Measurements from ENCODE around the gene SSPN. TPM values are rescaled to one million over a fixed set of nuclear protein-coding genes. Genes with fewer than 3 reads are reported as not detected.

Gene SSPN
- total RNA-seq, 1 experiment from 2014 or later: 0.31 TPM

DNA sequence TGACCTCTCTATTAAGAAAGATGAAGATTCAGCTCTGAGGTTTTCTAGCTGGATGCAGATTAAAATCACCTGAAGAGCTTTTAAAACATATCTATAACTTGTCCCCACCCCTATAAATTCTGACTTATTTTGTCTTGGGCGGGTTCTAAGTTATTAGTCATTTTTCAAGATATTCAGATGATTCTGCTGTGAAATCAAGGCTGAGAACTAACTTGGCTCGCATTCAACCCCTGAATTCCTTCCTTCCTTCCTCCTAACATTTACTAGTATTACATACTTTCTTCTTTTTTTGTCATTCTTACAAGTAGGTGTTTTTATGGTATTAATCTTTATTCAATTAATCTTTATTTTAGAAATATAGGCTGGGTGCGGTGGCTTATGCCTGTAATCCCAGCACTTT lies 55.4 kb downstream of the SSPN start:
- Histone ChIP-seq H3K27me3 (ENCODE audit: control insufficient read depth, insufficient read depth, low read length) (no peaks in the 10 kb centered on the region), H3K4me3 (ENCODE audit: insufficient read depth, low read depth, low read length) (no peak overlapping the region), H3K36me3 (replicated peaks; ENCODE audit: control insufficient read depth, insufficient read depth, low read length) (no peaks in the 10 kb centered on the region; the same call in 1 of the 2 replicates)
- no peak for DNase-seq

DNA sequence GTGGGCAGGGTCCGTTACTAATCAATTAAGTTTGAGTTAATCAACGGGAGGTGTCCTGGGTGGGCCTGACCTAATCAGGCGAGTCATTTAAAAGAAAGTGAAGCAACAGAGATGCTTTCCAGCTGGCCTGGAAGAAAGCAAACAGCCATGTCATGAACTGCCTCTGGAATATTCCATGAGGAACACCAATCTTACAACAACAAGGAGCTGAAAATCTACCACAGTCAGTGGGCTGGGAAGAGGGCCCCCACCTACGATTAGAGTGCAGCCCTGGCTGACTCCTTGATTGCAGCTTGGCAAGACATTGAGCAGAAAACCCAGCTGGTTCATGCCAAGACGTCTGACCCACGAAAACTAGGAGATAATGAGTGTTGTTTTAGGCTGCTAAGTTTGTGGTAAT lies 56.2 kb downstream of the SSPN start:
- no peaks in the 10 kb centered on the region; the same call in 1 of the 2 replicates for H3K36me3 ChIP-seq (replicated peaks; ENCODE audit: control insufficient read depth, insufficient read depth, low read length)
- DNase-seq: no peak
- H3K27me3 ChIP-seq (ENCODE audit: control insufficient read depth, insufficient read depth, low read length): no peaks in the 10 kb centered on the region
- no peak overlapping the region for H3K4me3 ChIP-seq (ENCODE audit: insufficient read depth, low read depth, low read length)

DNA sequence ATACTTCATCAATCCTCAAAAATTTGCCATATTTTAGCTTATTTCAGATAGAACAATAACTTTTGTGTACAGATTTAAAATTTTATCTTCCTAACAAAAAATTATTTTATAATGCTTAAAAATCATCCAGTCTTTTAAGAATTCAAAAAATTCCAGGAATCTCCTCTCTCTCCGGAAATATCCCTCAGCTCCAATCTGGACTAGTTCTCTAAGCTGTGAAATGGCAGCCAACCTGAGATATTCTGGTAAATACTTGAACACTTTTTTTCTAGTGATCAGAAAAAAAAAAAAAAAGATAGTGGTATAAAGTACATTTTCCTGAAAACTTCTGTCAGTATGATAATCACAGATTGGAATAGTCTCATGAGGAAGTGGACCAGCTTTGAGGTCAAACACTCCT lies 57.6 kb downstream of the SSPN start:
- Histone ChIP-seq H3K4me3 (ENCODE audit: insufficient read depth, low read depth, low read length) (no peak overlapping the region), H3K27me3 (ENCODE audit: control insufficient read depth, insufficient read depth, low read length) (no peaks in the 10 kb centered on the region), H3K36me3 (replicated peaks; ENCODE audit: control insufficient read depth, insufficient read depth, low read length) (no peaks in the 10 kb centered on the region; the same call in 1 of the 2 replicates)
- DNase-seq: no peak

DNA sequence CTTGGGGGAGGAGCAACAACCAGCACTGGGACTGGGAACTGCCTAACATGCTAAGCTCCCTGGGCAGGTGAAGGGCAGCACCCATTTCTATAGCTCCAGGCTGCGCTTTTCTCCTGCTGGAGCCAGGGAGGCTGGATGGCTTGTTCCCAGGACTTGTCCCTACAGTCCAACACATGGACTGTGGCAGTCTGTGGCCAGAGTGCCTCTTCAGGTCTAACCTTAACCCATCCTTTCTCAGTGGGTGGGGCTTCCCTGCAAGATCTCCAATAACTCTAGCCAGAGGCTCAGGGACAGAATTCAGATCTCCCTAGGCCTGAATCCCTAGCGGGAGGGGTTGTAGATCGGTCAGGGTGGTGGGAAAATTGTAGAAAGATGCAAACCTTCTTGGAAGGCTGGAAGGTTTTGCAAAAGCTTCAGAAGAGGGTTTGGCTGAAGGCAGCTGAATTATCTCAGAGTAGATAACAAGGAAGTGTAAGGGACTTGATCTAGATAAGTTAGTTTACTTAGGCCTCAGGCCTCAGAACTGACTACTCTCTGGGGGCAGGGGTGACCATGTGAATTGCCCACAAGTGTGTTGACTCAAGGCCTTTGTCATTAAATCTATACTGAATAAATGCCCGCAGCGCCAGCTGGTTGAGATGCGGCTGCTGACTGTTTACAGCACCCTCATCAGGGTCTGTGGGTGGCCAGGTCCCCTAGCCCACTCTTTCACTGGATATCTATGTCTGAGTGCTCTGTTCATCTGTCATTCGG lies 60.7 kb downstream of the SSPN start:
- no peak overlapping the region for H3K4me3 ChIP-seq (ENCODE audit: insufficient read depth, low read depth, low read length)
- no peaks in the 10 kb centered on the region for H3K27me3 ChIP-seq (ENCODE audit: control insufficient read depth, insufficient read depth, low read length)
- DNase-seq: no peak
- H3K36me3 ChIP-seq (replicated peaks; ENCODE audit: control insufficient read depth, insufficient read depth, low read length): no peaks in the 10 kb centered on the region; the same call in 1 of the 2 replicates

DNA sequence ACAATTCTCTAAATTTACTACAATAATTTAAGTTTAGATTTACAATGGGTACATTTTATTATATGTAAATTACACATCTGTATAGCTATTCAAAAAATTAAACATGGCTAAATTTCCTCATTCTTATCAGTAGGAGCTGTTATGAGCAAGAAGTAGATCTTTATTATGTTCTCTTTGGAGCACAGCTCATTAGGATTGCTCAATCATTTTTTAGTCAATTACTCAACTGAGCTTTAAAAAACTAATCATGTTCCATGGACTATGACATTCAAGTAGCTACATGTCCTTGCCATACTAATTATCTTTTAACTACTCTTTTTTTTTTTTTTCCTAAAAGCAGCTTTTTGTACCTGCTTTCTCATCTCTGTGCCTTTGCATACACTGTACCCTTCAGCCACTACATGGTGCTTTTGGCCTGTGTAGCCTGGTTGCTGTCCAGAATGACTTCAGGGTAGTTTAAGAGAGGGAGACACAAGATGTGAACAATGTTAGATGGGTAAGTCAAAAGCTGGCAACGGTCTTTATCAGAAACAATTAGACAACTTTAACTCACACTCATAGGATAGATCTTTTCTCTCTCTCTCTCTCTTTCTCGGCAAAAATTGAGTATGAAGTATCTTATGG lies 69.0 kb downstream of the SSPN start:
- Histone ChIP-seq H3K27me3 (ENCODE audit: control insufficient read depth, insufficient read depth, low read length) (no peaks in the 10 kb centered on the region), H3K4me3 (ENCODE audit: insufficient read depth, low read depth, low read length) (no peak overlapping the region), H3K36me3 (replicated peaks; ENCODE audit: control insufficient read depth, insufficient read depth, low read length) (no peaks in the 10 kb centered on the region)
- no peak for DNase-seq

DNA sequence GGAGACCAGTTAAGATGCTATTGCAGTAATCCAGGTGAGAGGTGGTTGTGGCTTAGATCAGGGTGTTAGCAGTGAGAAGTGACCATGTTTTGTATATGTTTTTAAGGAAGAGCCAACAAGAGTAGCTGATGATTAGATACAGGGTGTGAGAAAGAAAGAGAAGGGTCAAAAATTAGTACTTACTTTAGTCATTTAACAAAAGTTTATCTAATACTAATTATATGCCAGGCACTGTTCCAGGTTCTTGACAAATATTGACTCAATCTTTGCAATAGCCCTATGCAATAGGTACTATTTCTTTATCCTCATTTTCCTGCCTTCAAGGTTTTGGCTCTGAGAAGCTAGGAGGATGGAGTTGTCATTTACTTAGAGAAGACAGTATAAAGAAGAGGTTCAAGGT lies 70.2 kb downstream of the SSPN start:
- DNase-seq: no peak
- H3K4me3 ChIP-seq (ENCODE audit: insufficient read depth, low read depth, low read length): no peak overlapping the region
- H3K36me3 ChIP-seq (replicated peaks; ENCODE audit: control insufficient read depth, insufficient read depth, low read length): no peaks in the 10 kb centered on the region
- no peaks in the 10 kb centered on the region for H3K27me3 ChIP-seq (ENCODE audit: control insufficient read depth, insufficient read depth, low read length)

DNA sequence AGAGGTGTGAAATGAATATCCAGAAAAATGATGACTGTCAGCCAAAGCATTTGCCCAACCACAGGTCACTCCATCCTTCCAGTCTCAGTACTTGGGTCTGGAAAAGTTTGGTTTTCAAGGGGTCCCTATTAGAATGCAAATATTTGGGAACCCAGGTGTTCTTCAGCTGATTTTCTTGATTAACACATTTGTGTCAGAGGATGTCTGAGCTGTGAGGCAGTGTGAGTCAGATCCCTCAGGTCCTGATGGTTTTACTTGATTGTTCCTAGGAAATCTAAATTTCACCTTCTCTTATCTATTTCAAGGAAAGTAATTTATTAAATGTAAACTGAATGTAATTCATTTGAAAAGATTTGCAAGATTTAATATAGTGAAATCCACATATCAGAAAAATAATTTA lies 71.5 kb downstream of the SSPN start:
- Histone ChIP-seq H3K27me3 (ENCODE audit: control insufficient read depth, insufficient read depth, low read length) (no peaks in the 10 kb centered on the region), H3K36me3 (replicated peaks; ENCODE audit: control insufficient read depth, insufficient read depth, low read length) (no peaks in the 10 kb centered on the region), H3K4me3 (ENCODE audit: insufficient read depth, low read depth, low read length) (no peak overlapping the region)
- DNase-seq: no peak

DNA sequence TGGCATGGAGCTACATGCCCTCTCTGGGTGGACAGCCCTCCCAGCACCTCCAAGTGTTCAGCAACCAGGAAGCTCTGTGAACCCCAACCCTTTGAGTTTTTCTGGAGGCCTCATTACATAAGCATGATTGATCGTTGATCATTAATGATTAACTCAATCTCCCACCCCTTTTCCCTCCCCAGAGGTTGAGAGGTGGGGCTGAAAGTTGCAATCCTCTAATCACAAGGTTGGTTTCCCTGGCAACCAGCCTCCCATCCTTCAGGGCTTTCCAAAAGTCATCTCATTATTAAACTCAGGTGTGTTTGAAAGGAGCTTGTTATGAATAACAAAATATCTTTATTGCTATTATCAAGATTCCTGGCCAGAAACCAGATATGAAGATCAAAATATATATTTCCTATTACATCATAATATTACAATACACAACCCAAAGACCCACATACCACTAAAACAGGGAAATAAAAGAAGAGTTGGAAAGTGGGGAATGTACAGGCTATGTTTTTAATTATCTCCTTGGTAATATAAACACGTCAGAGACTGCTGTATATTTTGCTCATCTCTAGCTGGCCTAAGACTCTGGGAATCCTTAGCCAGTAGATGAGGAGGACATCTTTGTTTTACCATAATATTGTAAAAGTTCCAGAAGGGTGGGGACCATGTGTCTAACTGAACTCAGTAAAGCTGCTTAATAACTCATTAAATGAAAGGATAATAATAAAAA lies 73.6 kb downstream of the SSPN start:
- DNase-seq: no peak
- Histone ChIP-seq H3K27me3 (ENCODE audit: control insufficient read depth, insufficient read depth, low read length) (no peaks in the 10 kb centered on the region; the same call in 1 of the 2 replicates), H3K4me3 (ENCODE audit: insufficient read depth, low read depth, low read length) (no peak overlapping the region), H3K36me3 (replicated peaks; ENCODE audit: control insufficient read depth, insufficient read depth, low read length) (no peaks in the 10 kb centered on the region)

DNA sequence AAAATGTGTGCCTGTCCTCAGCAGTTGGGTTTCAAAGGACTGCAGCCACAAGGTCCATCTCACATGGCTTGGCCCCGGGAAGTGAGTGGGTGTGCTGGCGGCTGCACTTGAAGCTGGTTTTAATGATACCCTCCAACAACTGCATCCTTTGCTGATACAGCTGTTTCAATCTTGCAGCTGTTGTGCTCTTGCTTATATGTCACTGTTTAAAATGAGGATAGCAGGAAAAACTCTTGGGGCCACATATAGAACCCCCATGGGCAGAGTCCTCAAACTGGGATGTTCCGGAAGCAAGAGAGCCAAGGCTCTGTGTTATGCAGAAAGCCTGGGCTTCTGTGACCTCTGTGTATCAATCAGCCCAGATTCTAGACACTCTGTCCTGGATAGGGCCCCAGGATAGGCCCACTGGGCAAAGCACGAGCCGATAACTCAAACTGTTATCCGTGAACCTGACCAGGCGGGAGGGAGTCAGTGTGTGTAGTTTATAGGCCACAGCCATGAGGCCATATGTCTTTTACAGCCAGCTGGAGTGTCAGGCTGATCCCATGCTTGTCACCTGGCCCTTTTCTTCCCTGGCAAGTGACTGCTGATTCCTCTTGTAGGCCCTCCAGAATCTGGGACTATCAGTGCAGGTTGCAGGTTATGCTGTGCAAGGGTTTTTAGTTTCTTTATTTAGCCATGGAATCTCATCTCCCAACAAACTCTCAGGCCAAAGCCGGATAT lies 74.3 kb downstream of the SSPN start:
- no peaks in the 10 kb centered on the region; the same call in 1 of the 2 replicates for H3K27me3 ChIP-seq (ENCODE audit: control insufficient read depth, insufficient read depth, low read length)
- H3K36me3 ChIP-seq (replicated peaks; ENCODE audit: control insufficient read depth, insufficient read depth, low read length): no peaks in the 10 kb centered on the region
- no peak for DNase-seq
- no peak overlapping the region for H3K4me3 ChIP-seq (ENCODE audit: insufficient read depth, low read depth, low read length)

DNA sequence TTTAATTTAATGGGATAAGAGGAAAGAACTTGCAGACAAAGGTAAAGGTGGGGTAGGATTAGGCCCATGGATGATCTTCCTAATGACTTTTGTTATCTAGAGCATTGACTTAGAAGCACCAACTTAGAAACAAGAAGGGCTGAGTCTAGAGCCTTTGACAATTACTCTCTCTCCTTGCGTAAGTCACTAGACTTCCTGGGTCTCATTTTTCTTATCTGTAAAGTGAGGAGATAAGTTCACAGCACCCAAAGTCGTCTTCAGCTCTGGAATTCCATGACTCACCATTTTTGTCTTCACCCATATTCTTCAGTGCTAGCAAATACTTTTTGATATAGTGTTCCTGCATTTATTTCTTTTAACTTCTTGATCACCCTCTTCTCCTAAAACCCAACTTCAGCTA lies 75.7 kb downstream of the SSPN start:
- H3K4me3 ChIP-seq (ENCODE audit: insufficient read depth, low read depth, low read length): no peak overlapping the region
- no peak for DNase-seq
- no peaks in the 10 kb centered on the region for H3K36me3 ChIP-seq (replicated peaks; ENCODE audit: control insufficient read depth, insufficient read depth, low read length)
- H3K27me3 ChIP-seq (ENCODE audit: control insufficient read depth, insufficient read depth, low read length): no peaks in the 10 kb centered on the region; the same call in 1 of the 2 replicates

DNA sequence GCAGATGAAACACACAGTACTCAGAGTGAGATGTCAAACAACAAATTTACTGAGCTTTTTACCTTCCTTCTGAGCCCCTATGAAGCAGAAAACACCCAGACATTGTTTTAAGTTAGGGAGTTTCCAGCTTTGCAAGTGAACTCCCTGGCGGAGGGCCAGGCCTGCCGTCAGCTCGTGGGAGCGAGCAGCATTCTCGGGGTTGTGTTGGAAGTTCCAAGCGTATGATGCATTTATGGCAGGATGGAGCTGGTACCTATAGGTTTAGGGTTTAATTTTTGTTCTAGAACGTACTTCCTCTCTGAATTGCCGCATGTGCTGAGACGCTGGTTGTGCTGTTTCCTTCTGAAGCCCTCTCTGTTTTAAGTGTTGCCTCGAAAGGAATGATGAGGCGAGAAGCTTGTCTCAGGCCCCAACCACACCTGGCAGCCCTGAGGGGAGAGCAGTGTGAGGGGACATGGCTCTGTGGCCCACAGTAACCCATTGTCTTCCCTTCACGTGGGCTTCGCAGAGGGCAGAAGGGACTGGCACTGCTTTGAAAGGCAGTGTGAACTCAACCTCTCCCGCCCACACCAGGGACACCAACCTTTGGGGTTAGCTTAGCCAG lies 76.6 kb downstream of the SSPN start:
- Histone ChIP-seq H3K27me3 (ENCODE audit: control insufficient read depth, insufficient read depth, low read length) (no peaks in the 10 kb centered on the region; the same call in 1 of the 2 replicates), H3K36me3 (replicated peaks; ENCODE audit: control insufficient read depth, insufficient read depth, low read length) (no peaks in the 10 kb centered on the region), H3K4me3 (ENCODE audit: insufficient read depth, low read depth, low read length) (no peak overlapping the region)
- no peak for DNase-seq

DNA sequence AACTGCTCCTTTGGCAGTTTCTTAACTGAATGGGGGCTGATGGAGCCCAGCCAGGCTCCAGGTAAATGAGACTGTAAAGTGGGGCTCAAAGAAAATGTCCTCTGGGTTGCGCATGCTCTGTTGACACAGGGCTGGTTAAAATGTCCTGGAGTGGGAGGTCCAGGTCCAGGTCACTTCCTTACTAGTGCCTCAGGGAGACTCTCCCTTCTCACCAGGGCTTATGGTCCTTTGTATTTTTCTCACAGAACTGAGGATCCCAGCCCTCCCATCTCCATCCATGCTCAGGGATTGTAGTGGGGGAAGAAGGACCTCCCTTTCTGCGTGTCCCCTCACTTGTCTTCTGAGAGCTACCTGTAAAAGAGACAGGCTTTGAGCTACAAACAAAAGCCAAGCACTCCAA lies 77.5 kb downstream of the SSPN start:
- Histone ChIP-seq H3K36me3 (replicated peaks; ENCODE audit: control insufficient read depth, insufficient read depth, low read length) (no peaks in the 10 kb centered on the region), H3K27me3 (ENCODE audit: control insufficient read depth, insufficient read depth, low read length) (no peaks in the 10 kb centered on the region; the same call in 1 of the 2 replicates), H3K4me3 (ENCODE audit: insufficient read depth, low read depth, low read length) (no peak overlapping the region)
- no peak for DNase-seq

DNA sequence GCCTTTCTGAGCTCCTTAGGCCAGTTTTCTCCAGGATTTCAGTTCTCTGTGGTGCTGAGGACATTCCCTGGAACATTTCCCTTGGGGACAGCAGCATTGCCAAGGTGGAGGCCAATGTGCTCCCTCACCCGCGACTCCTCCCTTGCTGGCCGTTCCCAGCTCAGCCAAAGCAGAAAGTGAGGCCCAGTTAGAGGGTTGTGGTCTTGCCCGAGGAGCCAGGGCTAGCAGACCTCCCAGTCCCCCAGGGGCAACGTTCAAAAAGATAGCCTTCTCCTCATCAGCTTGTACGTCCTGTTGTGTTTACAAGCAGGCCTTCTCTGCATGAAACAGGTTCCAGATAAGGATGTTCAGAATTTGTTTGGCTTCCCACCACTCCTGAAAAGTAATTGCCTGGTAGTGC lies 78.4 kb downstream of the SSPN start:
- Histone ChIP-seq H3K4me3 (ENCODE audit: insufficient read depth, low read depth, low read length) (no peak overlapping the region), H3K36me3 (replicated peaks; ENCODE audit: control insufficient read depth, insufficient read depth, low read length) (no peaks in the 10 kb centered on the region), H3K27me3 (ENCODE audit: control insufficient read depth, insufficient read depth, low read length) (no peaks in the 10 kb centered on the region; the same call in 1 of the 2 replicates)
- DNase-seq: no peak
